ENCODE measurements around the gene IDH1. TPM values are rescaled to one million over a fixed set of nuclear protein-coding genes. Genes with fewer than 3 reads are reported as not detected.

IDH1 gene
- total and polyA plus RNA-seq, 2 of the 13 experiments (the other 11 are each of a cell fraction or from before 2014, with no cell fraction given), result 312 to 1,077 TPM

- TF ChIP-seq NRL (CRISPR knock-in tag; IDR thresholded peaks at IDR 0.05; ENCODE audit: borderline replicate concordance) (peak; percentile 97), SOX6 (IDR thresholded peaks at IDR 0.05) (no peak), SOX6 (CRISPR knock-in tag; IDR thresholded peaks at IDR 0.05) (peak; percentile 90), TBX3 (IDR thresholded peaks at IDR 0.05; ENCODE audit: borderline replicate concordance) (peak; percentile 64; the same call in 1 of the 2 replicates), FOXP1 (IDR thresholded peaks at IDR 0.05) (no peak), FOXP1 (CRISPR knock-in tag; IDR thresholded peaks at IDR 0.05) (peak; percentile 61), SKIL (CRISPR knock-in tag; IDR thresholded peaks at IDR 0.05; ENCODE audit: borderline replicate concordance) (peak; percentile 72), BCL3 (CRISPR knock-in tag; IDR thresholded peaks at IDR 0.05) (peak; percentile 56; the same call in 1 of the 2 replicates), ZNF329 (CRISPR knock-in tag; IDR thresholded peaks at IDR 0.05; ENCODE audit: low read depth) (peak; percentile 88), CSRNP2 (CRISPR knock-in tag; conservative IDR thresholded peaks at IDR 0.05; ENCODE audit: low read depth) (no peak), ZNF343 (CRISPR knock-in tag; IDR thresholded peaks at IDR 0.05) (peak; percentile 93), ZNF549 (CRISPR knock-in tag; IDR thresholded peaks at IDR 0.05) (no peak), PRMT3 (CRISPR knock-in tag; IDR thresholded peaks at IDR 0.05; ENCODE audit: borderline replicate concordance, low read depth) (peak; percentile 23; the same call in 1 of the 2 replicates), PHF5A (CRISPR knock-in tag; IDR thresholded peaks at IDR 0.05; ENCODE audit: low read depth, unreplicated experiment) (peak; percentile 64), POLR2A (IDR thresholded peaks at IDR 0.05; ENCODE audit: insufficient read depth in 1 of 2, low read depth in 2 of 2, low read length in 2 of 2) (peak; percentile 62 to 76; a peak in 3 of 4 replicates), FOXA3 (CRISPR knock-in tag; IDR thresholded peaks at IDR 0.05) (peak; percentile 80), STAT5B (CRISPR knock-in tag; IDR thresholded peaks at IDR 0.05) (no peak; the same call in 1 of the 2 replicates), CHD4 (IDR thresholded peaks at IDR 0.05; ENCODE audit: borderline replicate concordance, low read length) (no peak), LCORL (IDR thresholded peaks at IDR 0.05) (peak; percentile 89), LCORL (CRISPR knock-in tag; IDR thresholded peaks at IDR 0.05) (peak; percentile 96), ZFP36L2 (CRISPR knock-in tag; IDR thresholded peaks at IDR 0.05) (no peak), CBFB (CRISPR knock-in tag; IDR thresholded peaks at IDR 0.05) (peak; percentile 98), ZBTB3 (CRISPR knock-in tag; IDR thresholded peaks at IDR 0.05; ENCODE audit: borderline replicate concordance, low read depth) (peak; percentile 79; the same call in 1 of the 2 replicates), ARHGAP35 (CRISPR knock-in tag; IDR thresholded peaks at IDR 0.05; ENCODE audit: borderline replicate concordance) (peak; percentile 57; the same call in 1 of the 2 replicates)
- TF ChIP-seq, protein P1, sequence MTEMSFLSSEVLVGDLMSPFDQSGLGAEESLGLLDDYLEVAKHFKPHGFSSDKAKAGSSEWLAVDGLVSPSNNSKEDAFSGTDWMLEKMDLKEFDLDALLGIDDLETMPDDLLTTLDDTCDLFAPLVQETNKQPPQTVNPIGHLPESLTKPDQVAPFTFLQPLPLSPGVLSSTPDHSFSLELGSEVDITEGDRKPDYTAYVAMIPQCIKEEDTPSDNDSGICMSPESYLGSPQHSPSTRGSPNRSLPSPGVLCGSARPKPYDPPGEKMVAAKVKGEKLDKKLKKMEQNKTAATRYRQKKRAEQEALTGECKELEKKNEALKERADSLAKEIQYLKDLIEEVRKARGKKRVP (CRISPR knock-in tag; IDR thresholded peaks at IDR 0.05), result peak in 1 of 2 experiments; percentile 83; a peak in 2 of 4 replicates
Measured at GRCh38 chr2:208265801-208266552, 11.1 kb upstream of the IDH1 start, which contains the start of gene PIKFYVE (continued).
